Ovary (tissue), 9 donors: ENCODE measurements around the gene B3GALNT1. TPM values are rescaled to one million over a fixed set of nuclear protein-coding genes. Genes with fewer than 3 reads are reported as not detected.

Experiments
- DNase-seq, 5 donors: peaks; one replicate each; pipeline ENCODE4 v3.0.0-alpha.2; 2019 to 2020
- H3K27ac ChIP-seq, 2 donors: fragments of 200-600 bp; one replicate each; pipeline versions ENCODE4 v1.5.1 to v1.8.0; 2019 to 2022
- H3K27me3 ChIP-seq: fragments of 200-600 bp; one replicate; pipeline ENCODE4 v1.8.0; 2022
- H3K36me3 ChIP-seq: fragments of 200-600 bp; sonication (generic); one replicate; pipeline ENCODE4 v1.5.1; 2019
- H3K4me1 ChIP-seq: one replicate; pipeline ENCODE4 v1.8.1; 2013; ENCODE audit warnings: mild to moderate bottlenecking, moderate library complexity; ENCODE audit not compliant: insufficient read depth
- H3K4me3 ChIP-seq: fragments of 200-600 bp; sonication (generic); one replicate; pipeline ENCODE4 v1.5.1; 2017
- H3K9me3 ChIP-seq, 2 donors: fragments of 200-600 bp in 1 of 2; sonication (generic) in 1 of 2; one replicate each; pipeline versions ENCODE4 v1.5.1 to v1.8.1; 2013 to 2019; ENCODE audit warnings: mild to moderate bottlenecking in 1 of 2, moderate library complexity in 1 of 2
- CTCF ChIP-seq, 3 donors: fragments of 450-650 bp in 2 of 3; fragments of 200-600 bp in 1 of 3; IDR thresholded peaks; one replicate each; pipeline versions ENCODE4 v1.5.1 to v1.8.0; 2016 to 2022; ENCODE audit warnings: antibody characterized with exemption in 3 of 3, mild to moderate bottlenecking in 1 of 3
- EP300 ChIP-seq: sonication (generic); formaldehyde crosslinking; IDR thresholded peaks from one replicate; pipeline ENCODE4 v1.6.1; 2017; ENCODE audit warnings: antibody characterized with exemption
- POLR2A ChIP-seq: fragments of 450-650 bp; IDR thresholded peaks from one replicate; pipeline ENCODE4 v1.6.1; 2017; ENCODE audit warnings: antibody characterized with exemption, mild to moderate bottlenecking, moderate library complexity
- WGBS, 3 donors: extraction: QIAGEN DNeasy Blood & Tissue Kit in 1 of 3; methylation state at CpG; one replicate each; pipeline versions ENCODE4 v1.1.5 to v1.1.7; 2013 to 2017; 5-methylcytosine and 5-hydroxymethylcytosine counted together
- intact Hi-C, 4 donors: fragments of 100-400 bp; cut with DNase I; formaldehyde crosslinking; loops; one replicate each; pipeline versions ENCODE4 v1.11.0 to v1.15.1; 2022 to 2023
- polyA plus RNA-seq, 2 donors: library from polyadenylated mRNA; stranded (reverse); fragments of 200-250 nt in 1 of 2; fragments of 350-450 nt in 1 of 2; fragmentation: Illumina TruSeq in 1 of 2; extraction: RNeasy Lipid Tissue Mini Kit (QIAGEN cat#74804) in 1 of 2; gene quantifications; one replicate each; pipeline ENCODE4 v1.2.3, GENCODE V29; 2013 to 2014
- total RNA-seq, 7 donors: library from RNA; depleted of rRNA in 2 of 7; stranded (reverse); fragments of >200 nt in 2 of 7; fragmentation: NEBNext Ultra II Directional in 3 of 7; extraction: Animal tissue kit (Norgen Biotek cat#: 25700) in 3 of 7; gene quantifications; one replicate each; pipeline versions ENCODE4 v1.1.0 to v1.2.4, GENCODE V29; 2016 to 2023
- donor health status: DM: no; HTN: no; CAD: no; lungs with moderate emphysema.
- donor health status: DM: no; HTN: no; CAD: no.
- donor health status: Bipolar disorder and iron deficiency.
- donor health status: DM: yes; HTN: yes; CAD: no.
- donor health status: DM: no; HTN: no; CAD: no.
- donor health status: DM: yes; HTN: yes; CAD: no.

Gene B3GALNT1
- total and polyA plus RNA-seq, 9 donors = 6.4 to 31.0 (median 18.2) TPM

GRCh38 chr3:161066930-161067329, 38.2 kb downstream of the B3GALNT1 start:
- no peak for DNase-seq
- H3K9me3 ChIP-seq = no peaks in the 10 kb centered on the region
- TF ChIP-seq POLR2A (no peak), EP300 (no peak), CTCF (IDR thresholded peaks at IDR 0.05) (no peak)
- no peaks in the 10 kb centered on the region for H3K27me3 ChIP-seq
- no peak overlapping the region for H3K4me3 ChIP-seq
- no peaks in the 10 kb centered on the region for H3K4me1 ChIP-seq
- 85 to 94% (median 89%) methylated on average over 3 of the region's 3 CpGs for WGBS, 3 donors
- no peaks in the 10 kb centered on the region for H3K36me3 ChIP-seq
- intact Hi-C loops = no loop called here
- no peak overlapping the region for H3K27ac ChIP-seq

GRCh38 chr3:161064413-161064812, 40.7 kb downstream of the B3GALNT1 start:
- H3K36me3 ChIP-seq = no peaks in the 10 kb centered on the region
- 73 to 86% (median 75%) methylated on average over 5 of the region's 5 CpGs for WGBS, 3 donors
- intact Hi-C loops = no loop called here

GRCh38 chr3:161054860-161055604, 50.1 kb downstream of the B3GALNT1 start:
- no peaks in the 10 kb centered on the region for H3K4me1 ChIP-seq
- DNase-seq = no peak
- no peaks in the 10 kb centered on the region for H3K36me3 ChIP-seq
- 63 to 68% (median 63%) methylated on average over 5 of the region's 5 CpGs for WGBS, 3 donors
- H3K4me3 ChIP-seq = no peak overlapping the region
- no peaks in the 10 kb centered on the region for H3K27me3 ChIP-seq
- intact Hi-C loops = no loop called here
- no peaks in the 10 kb centered on the region for H3K9me3 ChIP-seq
- no peak for TF ChIP-seq CTCF (IDR thresholded peaks at IDR 0.05)
- TF ChIP-seq POLR2A = no peak
- TF ChIP-seq EP300 = no peak
- H3K27ac ChIP-seq = no peak overlapping the region

More at GRCh38 chr3:161064413-161064812, 40.7 kb downstream of the B3GALNT1 start:
- no peak for DNase-seq
- Histone ChIP-seq H3K9me3 (no peaks in the 10 kb centered on the region), H3K4me3 (no peak overlapping the region), H3K4me1 (no peaks in the 10 kb centered on the region), H3K27me3 (no peaks in the 10 kb centered on the region), H3K27ac (no peak overlapping the region)
- TF ChIP-seq POLR2A (no peak), EP300 (no peak), CTCF (IDR thresholded peaks at IDR 0.05) (no peak)

GRCh38 chr3:161051856-161052255, 53.3 kb downstream of the B3GALNT1 start:
- no peak overlapping the region for H3K27ac ChIP-seq
- WGBS, 3 donors = 87 to 90% (median 88%) methylated on average over 6 of the region's 6 CpGs
- H3K4me1 ChIP-seq = no peaks in the 10 kb centered on the region
- no peak for TF ChIP-seq POLR2A
- TF ChIP-seq CTCF (IDR thresholded peaks at IDR 0.05) = no peak
- no peak for TF ChIP-seq EP300
- no peaks in the 10 kb centered on the region for H3K36me3 ChIP-seq
- DNase-seq = no peak
- intact Hi-C loops = no loop called here
- H3K4me3 ChIP-seq = no peak overlapping the region
- H3K27me3 ChIP-seq = no peaks in the 10 kb centered on the region
- H3K9me3 ChIP-seq = no peaks in the 10 kb centered on the region
